ENCODE measurements around the gene ZNF48. TPM values are rescaled to one million over a fixed set of nuclear protein-coding genes. Genes with fewer than 3 reads are reported as not detected.

ZNF48 gene
- total RNA-seq, 1 donor = 10.9 TPM

GRCh38 chr16:30449116-30449435 lies 53.9 kb downstream of the ZNF48 start:
- H3K4me1 ChIP-seq (ENCODE audit: insufficient read depth, low read length) = peaks cover 14% of the 10 kb centered on the region
- H3K4me3 ChIP-seq (ENCODE audit: insufficient read depth, low read length) = no peak overlapping the region
- no peak overlapping the region for H3K27ac ChIP-seq (ENCODE audit: low read depth, low read length)
- no peak overlapping the region for H3K4me2 ChIP-seq (ENCODE audit: insufficient read depth, low read length)
- no peak for DNase-seq (ENCODE audit: insufficient read length, low spot score, missing footprints)
- peaks cover 6% of the 10 kb centered on the region for H3K36me3 ChIP-seq (ENCODE audit: insufficient read depth, low read length)
- no peaks in the 10 kb centered on the region for H3K27me3 ChIP-seq (ENCODE audit: insufficient read depth, low read length)
- H4K20me1 ChIP-seq (ENCODE audit: insufficient read depth, low read length) = peaks cover 9% of the 10 kb centered on the region
- no peaks in the 10 kb centered on the region for H3K9me3 ChIP-seq (ENCODE audit: low read depth, low read length)
- no peak for TF ChIP-seq CTCF (IDR thresholded peaks at IDR 0.05; ENCODE audit: extremely low read depth, low read depth, low read length)
- peaks cover 15% of the 10 kb centered on the region for H3K79me2 ChIP-seq (ENCODE audit: insufficient read depth, low read length)
- no peak overlapping the region for H2AFZ ChIP-seq (ENCODE audit: low read length)

Small RNAs within 50 kb of the gene (small RNA-seq; reads per million reads assigned to genes)
- 5.4 reads per million, percentile 87 among the genes with 10 or more reads in this experiment for gene RF00406

Other genes starting within 250 kb of the ZNF48 start
- 0.36 and 0.59 TPM in 2 replicates for gene CORO1A, start 211.8 kb upstream of the ZNF48 start, total RNA-seq
- gene BOLA2B, start 201.8 kb upstream of the ZNF48 start, total RNA-seq = 26.8 and 64.8 TPM in 2 replicates
- 19.9 and 23.3 TPM in 2 replicates for gene SLX1A, start 201.5 kb upstream of the ZNF48 start, total RNA-seq
- gene SULT1A3, start 196.2 kb upstream of the ZNF48 start, total RNA-seq = 4.1 and 6.2 TPM in 2 replicates
- 5.9 and 7.2 TPM in 2 replicates for gene NPIPB13, start 146.9 kb upstream of the ZNF48 start, total RNA-seq
- gene CD2BP2, start 40.1 kb upstream of the ZNF48 start, total RNA-seq = 30.9 and 32.9 TPM in 2 replicates
- gene TBC1D10B, start 24.9 kb upstream of the ZNF48 start, total RNA-seq = 26.5 and 31.5 TPM in 2 replicates
- not detected in 2 replicates for gene MYL11, start 20.6 kb upstream of the ZNF48 start, total RNA-seq
- 0.29 TPM in 1 of 2 replicates, not detected in the other for gene SEPTIN1, start 12.9 kb upstream of the ZNF48 start, total RNA-seq
- gene ZNF771, start 12.2 kb downstream of the ZNF48 start, total RNA-seq = 10.9 and 14.8 TPM in 2 replicates
- 13.6 and 13.8 TPM in 2 replicates for gene DCTPP1, start 34.6 kb downstream of the ZNF48 start, total RNA-seq
- 18.0 and 20.3 TPM in 2 replicates for gene SEPHS2, start 50.5 kb downstream of the ZNF48 start, total RNA-seq
- gene ITGAL, start 77.3 kb downstream of the ZNF48 start, total RNA-seq = 0.36 TPM in 1 of 2 replicates, not detected in the other
- gene ZNF768, start 131.1 kb downstream of the ZNF48 start, total RNA-seq = 22.7 and 25.0 TPM in 2 replicates
- 16.6 and 17.1 TPM in 2 replicates for gene ZNF747, start 139.4 kb downstream of the ZNF48 start, total RNA-seq
- 5.3 and 7.6 TPM in 2 replicates for gene ZNF764, start 163.0 kb downstream of the ZNF48 start, total RNA-seq
- 10.9 and 12.3 TPM in 2 replicates for gene ZNF688, start 176.3 kb downstream of the ZNF48 start, total RNA-seq
- gene ZNF785, start 190.3 kb downstream of the ZNF48 start, total RNA-seq = 13.4 and 13.6 TPM in 2 replicates
- 7.1 and 8.3 TPM in 2 replicates for gene ZNF689, start 215.0 kb downstream of the ZNF48 start, total RNA-seq

Data from osteoblast (primary cell).